GM21576 (cell line): Measurements from ENCODE around the gene LYPD6.

Experiments used
- ATAC-seq: cut with Tn5 transposase; IDR thresholded peaks from one replicate; pipeline ENCODE4 v1.9.1; 2021; ENCODE audit warnings: mild to moderate bottlenecking, moderate library complexity; ENCODE audit not compliant: unreplicated experiment

Gene LYPD6

DNA sequence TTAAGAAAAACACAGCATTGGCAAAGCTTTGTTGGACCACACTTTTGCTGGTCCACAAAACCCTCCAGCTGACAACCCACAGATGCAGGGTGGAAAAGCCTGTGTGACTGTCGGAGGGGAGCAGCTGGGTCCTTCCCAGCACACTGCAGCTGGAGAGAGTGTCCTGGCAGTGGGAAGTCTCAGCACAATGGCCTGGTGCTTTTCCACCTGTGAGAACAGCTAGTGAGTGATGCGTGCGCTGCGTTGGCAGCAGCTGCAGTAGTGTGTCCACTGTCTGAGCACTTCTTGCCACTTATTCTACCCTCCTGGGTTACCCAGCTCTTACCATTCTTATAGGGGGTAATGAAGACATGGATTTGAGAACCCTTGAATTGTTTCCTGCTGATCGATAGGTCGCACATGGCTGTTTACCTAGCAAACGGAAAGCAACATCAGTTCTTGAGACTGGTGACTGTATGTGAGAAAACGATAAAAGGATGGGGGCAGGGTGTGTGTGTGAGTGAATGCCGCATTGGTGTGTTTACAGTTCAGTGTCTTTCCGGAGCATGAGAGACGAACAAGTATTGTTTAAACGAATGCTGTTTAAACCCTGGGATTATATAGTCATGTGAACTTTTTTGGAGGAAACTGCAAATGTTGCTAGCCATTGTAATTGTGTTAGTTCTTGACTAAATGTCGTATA is 69.7 kb downstream of the LYPD6 start:
- no peak for ATAC-seq

- ATAC-seq, result no peak
Observed at GRCh38 chr2:149400997-149401396, 70.6 kb downstream of the LYPD6 start.

GRCh38 chr2:149409506-149409905 is 79.1 kb downstream of the LYPD6 start:
- ATAC-seq, result no peak

- no peak for ATAC-seq
Observed at GRCh38 chr2:149410701-149411484, 80.5 kb downstream of the LYPD6 start.

DNA sequence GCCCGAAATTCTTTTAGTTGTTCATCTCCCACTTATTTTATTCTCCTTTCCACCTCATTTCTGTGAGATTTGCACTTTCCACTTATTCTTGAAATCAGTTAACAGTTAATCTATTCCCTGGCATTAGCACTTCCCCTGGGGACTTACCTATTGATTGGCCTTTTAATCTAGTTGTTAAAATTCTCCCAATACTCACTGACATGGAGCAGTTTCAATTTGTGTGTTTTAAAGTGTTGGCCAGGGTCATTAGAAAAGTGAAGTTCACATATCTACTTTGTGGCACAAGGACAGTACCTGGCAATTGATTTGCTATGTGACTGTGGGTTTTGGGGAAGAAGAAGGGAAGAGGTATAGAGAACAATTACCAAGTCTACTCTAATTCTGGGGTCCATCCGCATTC is 83.1 kb downstream of the LYPD6 start:
- no peak for ATAC-seq

- no peak for ATAC-seq
Observed at GRCh38 chr2:149415086-149415485, 84.7 kb downstream of the LYPD6 start.

- ATAC-seq, result no peak
Observed at GRCh38 chr2:149418065-149418464, 87.7 kb downstream of the LYPD6 start.

- no peak for ATAC-seq
Observed at GRCh38 chr2:149420053-149420963, 89.9 kb downstream of the LYPD6 start.

- ATAC-seq, result no peak
Observed at GRCh38 chr2:149421791-149422190, 91.4 kb downstream of the LYPD6 start.

DNA sequence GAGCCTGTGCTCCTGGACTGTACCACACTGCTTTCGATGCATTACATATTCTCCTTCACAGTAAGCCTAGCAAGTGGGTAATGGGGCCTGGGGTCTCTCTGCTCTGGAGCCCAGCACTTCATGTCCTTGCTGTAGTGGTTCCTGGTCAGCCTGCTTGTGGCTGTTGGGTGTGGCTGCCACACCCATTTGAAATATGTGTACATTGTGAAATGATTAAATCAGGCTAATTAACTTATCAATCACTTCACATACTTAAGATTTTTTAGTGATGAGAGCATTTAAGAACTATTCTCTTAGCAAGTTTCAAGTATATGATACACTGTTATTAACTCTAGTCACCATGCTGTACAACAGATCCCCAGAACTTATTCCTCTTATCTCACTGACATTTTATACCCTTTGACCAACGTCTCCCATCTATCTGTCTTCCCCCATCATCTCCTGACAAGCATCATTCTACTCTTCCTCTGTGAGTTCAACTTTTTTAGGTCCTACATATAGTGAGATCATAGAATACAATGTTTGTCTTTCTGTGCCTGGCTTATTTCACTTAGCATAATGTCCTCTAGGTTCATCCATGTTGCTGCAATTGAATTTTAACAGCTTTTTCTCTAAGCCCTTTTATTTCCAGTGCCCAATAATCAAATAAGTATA is 92.1 kb downstream of the LYPD6 start:
- ATAC-seq, result no peak

GRCh38 chr2:149422991-149423338 is 92.6 kb downstream of the LYPD6 start:
- ATAC-seq, result no peak

- no peak for ATAC-seq
Observed at GRCh38 chr2:149423630-149424029, 93.2 kb downstream of the LYPD6 start.

GRCh38 chr2:149427387-149427786 is 97.0 kb downstream of the LYPD6 start:
- no peak for ATAC-seq

DNA sequence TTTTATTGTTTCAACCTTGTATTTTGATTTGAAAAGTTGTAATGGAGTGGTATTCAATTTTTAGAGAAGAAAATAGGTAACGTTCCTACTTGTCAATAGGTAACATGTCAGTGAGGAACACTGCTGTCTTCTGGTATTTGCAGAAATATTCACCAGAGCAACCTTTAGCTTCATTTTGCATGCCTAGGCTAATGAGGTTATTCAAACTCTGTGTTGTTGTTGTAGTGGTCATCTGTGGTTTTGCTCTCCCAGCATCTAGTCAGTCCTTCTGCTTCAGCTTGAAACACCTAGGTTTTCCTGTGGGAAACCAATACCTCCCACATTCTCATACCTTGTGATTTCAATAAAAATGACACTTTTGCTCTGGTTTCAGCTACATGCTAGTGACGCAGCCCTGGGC is 98.4 kb downstream of the LYPD6 start:
- no peak for ATAC-seq

GRCh38 chr2:149430743-149431736 is 100.7 kb downstream of the LYPD6 start:
- no peak for ATAC-seq

DNA sequence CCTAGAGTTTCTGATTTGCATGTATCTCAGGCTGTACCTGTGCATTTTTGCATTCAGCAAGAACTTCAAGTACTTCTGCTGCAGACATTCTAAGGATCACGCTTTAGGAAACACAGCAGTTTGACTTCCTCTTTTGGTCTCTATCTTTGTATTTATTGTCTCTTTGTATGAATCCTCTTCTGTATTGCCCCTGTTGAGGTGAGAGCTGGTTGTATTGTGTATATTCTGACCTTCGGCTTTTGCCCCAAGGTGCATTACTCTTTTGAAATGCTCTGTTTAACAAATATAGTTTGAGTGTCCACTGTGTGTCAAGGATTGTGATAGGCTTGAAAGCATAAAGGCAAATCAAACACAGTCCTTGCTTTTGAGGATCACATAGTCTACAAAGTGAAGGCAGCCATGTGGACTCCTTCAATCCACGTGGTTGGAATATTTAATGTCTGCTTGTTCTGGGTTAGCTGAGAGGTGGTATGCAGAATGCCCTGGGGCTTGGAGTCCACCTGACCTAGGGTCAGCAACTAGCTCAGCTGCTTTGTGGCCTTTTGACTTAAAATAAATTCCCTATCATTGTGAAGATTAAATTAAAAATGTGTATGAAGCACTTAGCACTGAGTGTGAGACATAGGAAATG is 108.1 kb downstream of the LYPD6 start:
- ATAC-seq, result peak; percentile 52

DNA sequence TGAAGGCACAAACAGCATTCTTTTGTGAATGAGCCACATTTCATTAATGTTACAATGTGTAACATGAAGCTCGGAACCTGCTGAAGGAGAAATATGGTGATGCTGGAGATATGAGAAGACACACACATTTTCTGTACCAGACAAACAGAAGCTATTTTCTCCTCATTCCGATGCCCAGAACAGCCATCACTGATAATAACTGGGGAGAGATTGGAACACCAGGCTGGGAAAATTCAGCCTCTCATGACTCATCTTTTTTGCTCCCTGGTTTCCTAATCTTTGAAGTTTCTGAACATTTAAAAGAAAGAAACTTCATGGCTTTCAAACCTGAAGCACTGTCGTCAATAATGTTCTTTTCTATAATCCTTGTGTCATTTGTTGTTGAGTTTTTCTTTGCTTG is 110.9 kb downstream of the LYPD6 start:
- ATAC-seq, result no peak

DNA sequence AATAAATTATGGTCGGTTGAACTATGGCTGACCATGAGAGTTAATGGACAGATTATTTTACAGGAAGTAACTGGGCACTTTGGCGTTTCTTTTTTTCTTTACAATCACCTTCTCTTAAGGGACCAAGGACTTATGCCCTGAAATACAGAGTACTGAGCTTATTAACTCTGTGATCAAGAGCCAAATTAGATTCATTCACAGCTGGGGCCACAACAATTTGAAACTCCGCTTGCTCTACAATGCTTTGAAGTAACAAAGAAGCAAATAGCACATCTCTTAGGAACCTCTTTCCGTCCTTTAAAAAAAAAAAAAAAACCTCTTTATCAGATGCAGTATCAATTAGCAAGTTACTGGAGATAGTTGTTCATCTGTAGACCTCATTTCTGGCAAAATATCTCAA is 112.0 kb downstream of the LYPD6 start:
- ATAC-seq, result no peak

- no peak for ATAC-seq
Observed at GRCh38 chr2:149443150-149443549, 112.8 kb downstream of the LYPD6 start.
